ENCODE data around the gene CELA2A. TPM values are rescaled to one million over a fixed set of nuclear protein-coding genes. Genes with fewer than 3 reads are reported as not detected.

Gene CELA2A
- polyA plus RNA-seq, 1 of the 3 experiments (the other 2 are of a cell fraction) = not detected

GRCh38 chr1:15468145-15468544 lies 11.6 kb downstream of the CELA2A start:
- Histone ChIP-seq H2AFZ (ENCODE audit: low read depth) (no peak overlapping the region), H3K9me3 (no peaks in the 10 kb centered on the region), H3K27ac (ENCODE audit: low read depth in 2 of 2, low read length in 1 of 2) (no peak overlapping the region), H4K20me1 (ENCODE audit: insufficient read depth) (no peaks in the 10 kb centered on the region), H3K27me3 (ENCODE audit: insufficient read depth) (no peaks in the 10 kb centered on the region), H3K36me3 (replicated peaks in 1 of 2; ENCODE audit: control insufficient read depth in 1 of 2, insufficient read depth in 2 of 2, low read length in 1 of 2) (no peaks in the 10 kb centered on the region), H3K4me1 (ENCODE audit: control insufficient read depth in 1 of 2, insufficient read depth in 2 of 2, low read depth in 1 of 2, low read length in 1 of 2) (peaks cover 0 to 2% of the 10 kb centered on the region in 2 experiments; a peak in 1 of 4 replicates), H3K9me2 (no peaks in the 10 kb centered on the region), H3K4me3 (ENCODE audit: low read depth in 2 of 2, low read length in 1 of 2) (no peak overlapping the region), H3F3A (replicated peaks; ENCODE audit: insufficient read depth) (no peaks in the 10 kb centered on the region), H3K4me2 (no peak overlapping the region), H3K9ac (no peak overlapping the region), H3K79me2 (ENCODE audit: insufficient read depth) (no peaks in the 10 kb centered on the region)
- ChIA-PET POLR2A (no interaction called here), CTCF (interaction anchor here (0.6 kb wide), 1 partner anchor 145 kb away, joined by 3 read pairs; no protein-coding TSS in a partner anchor)
- TF ChIP-seq GABPA (IDR thresholded peaks at IDR 0.05; ENCODE audit: low read depth) (no peak), CTCF (IDR thresholded peaks at IDR 0.05) (no peak), RAD21 (IDR thresholded peaks at IDR 0.05; ENCODE audit: low read length) (no peak), ZBTB33 (IDR thresholded peaks at IDR 0.05; ENCODE audit: borderline replicate concordance, low read depth) (no peak), MXI1 (IDR thresholded peaks at IDR 0.05; ENCODE audit: low read depth, low read length) (no peak), CHD2 (IDR thresholded peaks at IDR 0.05; ENCODE audit: low read length, partially characterized antibody) (no peak), JUND (IDR thresholded peaks at IDR 0.05) (no peak), NRF1 (IDR thresholded peaks at IDR 0.05; ENCODE audit: low read depth, low read length) (no peak), TAF1 (IDR thresholded peaks at IDR 0.05; ENCODE audit: borderline replicate concordance, low read depth, low read length) (no peak)
- no peak for DNase-seq

- POLR2A ChIA-PET = no interaction called here
- TF ChIP-seq ZBTB33 (IDR thresholded peaks at IDR 0.05; ENCODE audit: borderline replicate concordance, low read depth) = no peak
- no peak for TF ChIP-seq CTCF (IDR thresholded peaks at IDR 0.05)
- no peak for TF ChIP-seq ELF1 (IDR thresholded peaks at IDR 0.05)
- no peak for TF ChIP-seq GATA2 (CRISPR knock-in tag; IDR thresholded peaks at IDR 0.05)
- no peak for TF ChIP-seq SMC3 (IDR thresholded peaks at IDR 0.05; ENCODE audit: low read depth, low read length)
- no peak for TF ChIP-seq RFX5 (IDR thresholded peaks at IDR 0.05; ENCODE audit: low read length)
- TF ChIP-seq GABPA (IDR thresholded peaks at IDR 0.05; ENCODE audit: low read depth) = no peak
- TF ChIP-seq SIN3A (IDR thresholded peaks at IDR 0.05; ENCODE audit: borderline replicate concordance, low read depth, low read length) = no peak
- TF ChIP-seq TEAD4 (IDR thresholded peaks at IDR 0.05; ENCODE audit: borderline replicate concordance, insufficient read depth) = no peak
- no peak for TF ChIP-seq RAD21 (IDR thresholded peaks at IDR 0.05; ENCODE audit: low read length)
- TF ChIP-seq USF1 (IDR thresholded peaks at IDR 0.05; ENCODE audit: borderline replicate concordance, low read depth) = no peak
- TF ChIP-seq EP300 (IDR thresholded peaks at IDR 0.05; ENCODE audit: borderline replicate concordance in 1 of 2, low read depth in 1 of 2, low read length in 1 of 2) = no peak
Observed at GRCh38 chr1:15469361-15469760, 12.8 kb downstream of the CELA2A start.

More at GRCh38 chr1:15469361-15469760, 12.8 kb downstream of the CELA2A start:
- 30% methylated on average over 3 of the region's 3 CpGs for WGBS (ENCODE audit: low lambda C conversion rate)
- Histone ChIP-seq H3K27me3 (ENCODE audit: insufficient read depth) (no peaks in the 10 kb centered on the region), H3K36me3 (replicated peaks in 1 of 2; ENCODE audit: control insufficient read depth in 1 of 2, insufficient read depth in 2 of 2, low read length in 1 of 2) (no peaks in the 10 kb centered on the region), H3K9me2 (no peaks in the 10 kb centered on the region), H2AFZ (ENCODE audit: low read depth) (no peak overlapping the region), H3K79me2 (ENCODE audit: insufficient read depth) (no peaks in the 10 kb centered on the region), H3K9me3 (no peaks in the 10 kb centered on the region), H3F3A (replicated peaks; ENCODE audit: insufficient read depth) (no peaks in the 10 kb centered on the region), H3K4me1 (ENCODE audit: control insufficient read depth in 1 of 2, insufficient read depth in 2 of 2, low read depth in 1 of 2, low read length in 1 of 2) (peaks cover 0 to 2% of the 10 kb centered on the region in 2 experiments; a peak in 1 of 4 replicates), H3K9ac (no peak overlapping the region), H3K27ac (ENCODE audit: low read depth in 2 of 2, low read length in 1 of 2) (no peak overlapping the region), H3K4me2 (no peak overlapping the region), H4K20me1 (ENCODE audit: insufficient read depth) (no peaks in the 10 kb centered on the region), H3K4me3 (ENCODE audit: low read depth in 2 of 2, low read length in 1 of 2) (no peak overlapping the region)
- no peak for DNase-seq
- CTCF ChIA-PET = interaction anchor here (1.1 kb wide), 1 partner anchor 31 kb away, joined by 3 read pairs; no protein-coding TSS in a partner anchor

Measured in SK-N-SH (cell line).